Right hindlimb (tissue), 1 donor: Measurements from ENCODE around the gene CGB8.
A peak's percentile ranks its signal among the peaks of the same experiment; 100 is the strongest.
"Not testable (repeated sequence)": the region's sequence is repeated elsewhere in the genome, so short reads cannot be mapped to it uniquely, and the experiment has no call there.

ENCODE experiments used
- DNase-seq: peaks from one replicate; pipeline ENCODE4 v3.0.0-alpha.2; 2018

CGB8 gene

GRCh38 chr19:49049011-49049410, at the start of gene CGB8:
Gene CGB8 (minus strand): TSS chr19:49049111. CDS start chr19:49048739, 372 bp downstream.
- not testable (repeated sequence) for DNase-seq

DNA sequence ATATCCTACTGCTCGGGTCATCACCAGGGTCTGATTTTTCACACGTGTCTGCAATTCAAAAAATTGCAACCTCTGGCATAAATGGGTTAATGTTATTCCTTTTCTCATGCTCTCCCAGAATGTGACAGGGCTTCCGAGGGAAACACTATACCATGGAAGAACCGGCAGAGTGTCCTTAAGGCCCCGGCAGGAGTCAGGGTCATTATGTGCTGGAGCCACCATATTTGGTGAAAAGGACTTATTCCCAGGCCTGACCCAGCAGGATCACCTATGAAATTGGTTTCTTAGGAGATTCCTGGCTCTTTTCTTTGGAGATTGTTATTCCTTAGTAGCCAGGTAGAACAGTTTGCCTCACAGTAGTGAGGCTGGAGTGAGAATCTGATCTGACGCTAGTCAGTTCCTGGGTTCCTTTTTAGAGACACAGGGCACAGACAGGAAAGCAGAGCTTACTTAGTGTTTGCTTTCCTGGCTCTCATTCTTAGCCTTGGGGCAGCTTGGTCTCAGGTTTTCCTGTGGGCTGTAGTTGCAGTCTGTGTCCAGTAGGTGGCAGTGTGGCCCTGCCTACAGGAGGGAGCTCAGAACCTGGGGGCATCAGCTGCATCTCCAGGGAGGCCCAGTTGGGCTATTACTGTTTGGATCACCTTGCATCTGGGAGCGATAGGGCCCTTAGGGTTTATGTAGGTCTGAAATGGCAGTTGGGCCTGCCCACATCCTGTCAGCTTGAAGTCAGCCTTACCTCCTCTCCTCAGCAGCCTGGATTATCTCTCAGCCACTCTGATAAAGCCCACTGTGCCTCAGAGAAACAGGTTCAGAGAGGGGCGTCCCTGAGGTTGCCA, 48.8 kb upstream of the CGB8 start:
- peak; percentile 75 for DNase-seq

DNA sequence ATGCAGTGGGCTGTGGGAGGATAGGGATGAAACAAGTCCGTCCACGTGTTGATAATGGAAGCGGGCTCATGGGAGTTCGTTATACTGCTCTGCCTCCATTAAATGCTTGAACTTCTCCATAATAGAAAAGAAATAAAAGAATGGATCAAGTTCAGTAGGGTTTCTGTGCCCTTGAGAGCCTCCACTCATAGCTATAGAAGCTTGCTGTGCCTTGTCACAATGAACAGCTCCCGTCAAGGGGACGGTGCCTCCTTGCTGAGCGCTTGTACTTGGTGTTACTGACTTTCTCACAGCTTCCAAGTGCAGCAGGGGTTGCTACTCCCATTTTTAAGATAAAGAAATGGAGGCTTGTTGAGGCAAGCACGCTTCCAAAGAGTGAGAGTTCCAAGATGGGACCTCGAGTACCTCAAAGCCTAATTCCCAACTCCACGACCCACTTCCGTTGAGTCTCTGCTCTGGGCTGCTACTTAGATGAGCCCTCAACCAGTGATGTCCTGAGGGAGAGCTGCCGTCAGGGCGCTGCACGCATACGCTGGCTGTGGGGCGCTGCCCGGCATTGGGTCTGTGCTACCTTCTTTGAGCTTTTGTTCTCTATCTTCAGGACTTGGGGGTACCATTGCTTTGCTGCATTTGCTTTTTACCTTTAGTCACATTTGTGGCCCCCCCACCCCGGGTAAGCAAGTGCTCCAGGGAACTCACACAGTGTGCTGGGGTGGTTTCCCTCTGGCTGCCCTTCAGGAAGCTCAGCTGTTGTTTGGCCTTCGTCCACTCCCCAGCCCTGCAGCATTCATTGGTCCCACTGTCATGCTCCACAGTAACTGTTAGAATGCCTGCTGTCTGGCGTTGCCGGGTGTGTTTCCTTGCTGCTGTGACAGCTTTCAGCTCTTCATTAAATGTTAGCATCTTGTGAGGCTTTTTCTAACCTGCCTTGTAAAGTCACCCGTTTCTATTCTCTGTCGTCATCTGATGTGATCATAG, 45.9 kb upstream of the CGB8 start:
- no peak for DNase-seq

GRCh38 chr19:49092686-49093085, 43.8 kb upstream of the CGB8 start:
- no peak for DNase-seq

GRCh38 chr19:49091391-49092038, 42.6 kb upstream of the CGB8 start:
- DNase-seq = no peak

GRCh38 chr19:49086296-49086695, 37.4 kb upstream of the CGB8 start:
- no peak for DNase-seq

DNA sequence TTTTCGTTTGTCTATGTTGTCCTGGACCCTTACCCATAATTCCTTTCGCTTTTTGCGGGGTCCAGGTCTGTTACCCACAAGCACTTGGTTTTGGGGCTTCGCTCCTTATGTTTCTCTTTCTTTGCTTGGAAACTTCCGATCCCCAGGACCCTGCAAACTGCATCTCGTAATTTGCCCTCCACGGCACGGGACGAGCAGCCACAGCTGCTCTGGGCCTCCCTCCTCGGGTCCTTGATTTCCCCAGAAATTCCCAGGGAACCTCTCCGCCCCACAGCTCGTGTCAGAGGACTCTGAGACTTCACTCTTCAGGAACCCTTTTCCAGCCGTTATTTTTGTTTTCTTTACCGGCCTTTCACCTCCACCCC, 36.9 kb upstream of the CGB8 start:
- no peak for DNase-seq

GRCh38 chr19:49085020-49085867, 36.3 kb upstream of the CGB8 start, which contains the start of gene SNRNP70:
Gene SNRNP70 (plus strand): TSS chr19:49085451. CDS start chr19:49086415, 964 bp downstream.
- DNase-seq = peak; percentile 99

DNA sequence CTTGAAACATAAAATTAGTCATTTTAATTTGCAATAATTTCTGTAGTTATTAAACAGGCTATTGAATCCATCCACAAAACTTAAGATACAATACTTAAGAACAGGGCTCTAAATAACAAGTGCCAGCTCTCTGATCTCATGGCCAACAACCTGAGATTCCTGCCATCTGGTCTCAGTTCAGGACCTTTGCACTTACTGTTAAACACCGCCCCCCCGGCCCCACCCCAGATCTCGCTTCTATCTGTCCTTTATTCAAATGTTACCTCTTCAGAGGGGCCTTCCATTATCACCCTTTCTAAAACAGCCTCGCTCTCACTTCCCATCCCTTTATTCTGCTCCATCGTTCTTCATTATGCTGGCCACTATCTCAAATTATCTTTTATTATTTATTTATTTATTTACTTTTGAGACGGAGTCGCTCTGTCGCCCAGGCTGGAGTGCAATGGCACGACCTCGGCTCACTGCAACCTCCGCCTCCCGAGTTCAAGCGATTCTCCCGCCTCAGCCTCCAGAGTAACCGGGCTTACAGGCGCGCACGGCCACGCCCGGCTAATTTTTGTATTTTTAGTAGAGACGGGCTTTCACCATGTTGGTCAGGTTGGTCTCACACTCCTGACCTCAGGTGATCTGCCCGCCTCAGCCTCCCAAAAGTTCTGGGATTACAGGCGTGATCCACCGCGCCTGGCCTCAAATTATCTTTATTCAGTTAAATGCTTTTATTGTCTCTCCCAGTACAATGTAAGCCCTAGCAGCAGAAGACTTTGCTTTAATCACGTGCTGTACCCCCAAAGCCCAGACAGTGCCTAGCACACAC, 35.5 kb upstream of the CGB8 start:
- no peak for DNase-seq

- DNase-seq = no peak
These were observed 32.4 kb upstream of the CGB8 start for GRCh38 chr19:49081273-49081672.

GRCh38 chr19:49080392-49080791, 31.5 kb upstream of the CGB8 start:
- DNase-seq = no peak

DNA sequence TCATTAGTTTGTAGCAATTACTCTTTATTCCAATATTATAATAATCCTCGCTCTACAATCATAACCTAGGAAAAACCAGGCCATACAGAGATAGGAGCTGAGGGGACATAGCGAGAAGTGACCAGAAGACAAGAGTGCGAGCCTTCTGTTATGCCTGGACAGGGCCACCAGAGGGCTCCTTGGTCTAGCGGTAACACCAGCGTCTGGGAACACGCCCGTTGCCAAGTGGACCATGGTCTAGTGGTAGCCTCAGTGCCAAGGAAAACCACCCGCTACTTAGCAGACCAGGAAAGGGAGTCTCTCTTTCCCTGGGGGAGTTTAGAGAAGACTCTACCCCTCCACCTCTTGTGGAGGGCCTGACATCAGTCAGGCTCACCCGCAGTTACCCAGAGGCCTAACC, 26.0 kb upstream of the CGB8 start:
- peak; percentile 55 for DNase-seq

DNA sequence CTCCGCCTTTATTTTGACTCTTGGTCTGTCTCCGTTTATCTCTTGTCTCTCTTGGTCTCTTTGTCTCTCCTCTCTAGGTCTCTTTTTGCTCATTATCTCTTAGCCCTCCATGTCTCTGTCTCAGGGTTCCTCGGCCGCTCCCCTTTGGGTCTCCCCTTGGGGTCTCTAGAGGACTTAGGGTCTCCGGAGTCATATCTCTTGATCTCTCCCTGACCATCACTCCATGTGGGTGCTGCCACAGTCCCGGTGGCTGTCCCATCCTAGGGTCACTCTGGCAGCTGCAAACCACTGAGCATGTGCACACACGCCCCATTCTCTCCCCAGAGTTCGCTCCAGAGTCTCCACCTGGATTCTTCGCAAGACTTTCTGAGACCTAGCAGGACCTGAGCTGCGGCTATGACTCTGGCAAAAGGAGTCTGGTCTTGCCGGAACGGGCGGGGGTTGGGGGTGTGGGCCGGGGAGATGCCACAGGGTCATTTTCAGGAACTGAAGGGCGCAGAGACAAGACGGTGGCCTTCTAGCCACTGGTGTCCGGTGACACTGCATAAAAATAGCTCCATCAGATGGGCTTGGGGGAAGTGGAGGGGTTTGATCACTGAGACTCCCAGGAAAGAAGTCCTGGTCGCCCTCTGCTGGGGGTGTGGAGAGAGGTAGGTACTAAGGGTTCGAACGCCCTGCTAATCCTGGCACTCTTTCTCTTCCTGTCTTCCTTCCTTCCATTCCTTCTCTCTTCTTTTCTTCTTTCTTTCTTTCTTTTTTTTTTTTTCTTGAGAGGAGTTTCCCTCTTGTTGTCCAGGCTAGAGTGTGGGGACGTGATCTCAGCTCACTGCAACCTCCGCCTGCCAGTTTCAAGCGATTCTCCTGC, 24.8 kb upstream of the CGB8 start:
- DNase-seq = no peak

GRCh38 chr19:49071860-49072547, 23.1 kb upstream of the CGB8 start:
- DNase-seq = no peak

- DNase-seq = no peak
These were observed 21.5 kb upstream of the CGB8 start for GRCh38 chr19:49070416-49070815.

DNA sequence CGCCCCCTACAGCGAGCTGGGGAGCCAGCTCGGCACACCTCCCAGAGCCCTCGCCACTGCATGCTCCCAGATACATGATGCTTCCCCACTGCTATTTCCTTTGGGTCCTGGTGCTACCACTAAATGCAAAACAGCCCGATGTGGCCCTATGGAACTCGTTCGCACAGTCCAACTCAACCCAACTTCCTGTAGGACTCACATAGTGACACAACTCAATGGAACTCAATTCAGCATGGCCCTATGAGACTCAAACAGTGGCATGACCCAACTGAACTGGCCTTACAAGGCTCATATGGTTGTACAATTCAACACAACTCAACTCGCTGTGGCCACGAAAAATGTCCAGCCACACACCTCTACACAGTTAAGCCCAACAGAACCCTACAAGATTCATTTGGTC, 20.1 kb upstream of the CGB8 start:
- DNase-seq = no peak

GRCh38 chr19:49067554-49067953, 18.6 kb upstream of the CGB8 start:
- DNase-seq = no peak

DNA sequence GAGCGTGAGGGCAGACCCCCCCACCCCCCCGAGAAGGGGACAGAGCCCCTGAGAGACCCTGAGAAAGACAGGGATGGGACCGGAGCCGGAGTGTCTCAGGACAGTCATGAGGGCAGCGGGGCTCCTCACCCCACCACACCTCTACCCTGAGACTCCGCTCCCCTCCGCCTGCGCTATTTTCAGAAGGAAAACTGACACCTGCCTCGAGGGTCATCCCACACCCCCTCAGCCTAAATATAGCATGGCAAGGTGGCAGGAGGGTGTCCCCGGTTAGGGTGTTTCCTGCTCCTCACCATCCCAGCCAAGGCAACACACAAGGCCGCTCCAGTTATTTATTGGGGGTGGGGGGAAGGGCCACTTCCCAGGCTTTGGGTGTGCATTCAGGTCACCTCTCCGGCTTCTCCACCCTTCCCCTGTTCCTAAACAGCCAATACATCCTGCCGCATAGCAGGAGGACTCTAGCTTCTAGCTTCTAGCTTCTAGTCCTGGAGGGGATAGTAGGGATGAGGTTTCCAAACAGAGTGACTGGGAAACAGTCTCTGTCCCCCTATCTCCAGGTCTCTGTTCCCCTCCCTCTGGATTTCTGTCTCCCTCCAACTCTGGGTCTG, 17.1 kb upstream of the CGB8 start:
- DNase-seq = no peak
